ENCODE measurements around the gene KMT5B.

The KMT5B gene

DNA sequence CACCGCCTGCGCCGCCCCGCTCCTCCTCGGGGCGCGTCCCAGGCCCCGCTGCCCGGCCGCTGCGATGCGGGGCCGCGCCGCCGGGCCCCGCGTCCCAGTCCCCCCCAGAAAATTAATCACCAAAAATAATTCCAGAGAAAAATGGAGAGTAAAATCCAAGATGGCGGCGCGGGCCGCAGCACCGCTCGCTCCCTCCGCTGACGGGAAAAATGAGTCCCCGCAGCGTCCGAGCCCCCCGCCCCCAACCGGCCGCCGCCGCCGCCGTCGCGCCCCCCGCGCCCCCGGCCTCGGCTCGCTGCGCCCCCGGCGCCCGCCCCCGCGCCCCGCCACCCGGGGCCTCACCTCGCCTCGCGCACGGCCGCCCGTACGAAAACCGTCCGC lies at the start of gene KMT5B:
Gene KMT5B (minus strand): TSS at position 162 of the 381 bp plus-strand sequence. CDS start 23,220 bp downstream, outside the sequence.
- DNase-seq (ENCODE audit: low read depth), result peak; percentile 81
- TF ChIP-seq, protein P1, sequence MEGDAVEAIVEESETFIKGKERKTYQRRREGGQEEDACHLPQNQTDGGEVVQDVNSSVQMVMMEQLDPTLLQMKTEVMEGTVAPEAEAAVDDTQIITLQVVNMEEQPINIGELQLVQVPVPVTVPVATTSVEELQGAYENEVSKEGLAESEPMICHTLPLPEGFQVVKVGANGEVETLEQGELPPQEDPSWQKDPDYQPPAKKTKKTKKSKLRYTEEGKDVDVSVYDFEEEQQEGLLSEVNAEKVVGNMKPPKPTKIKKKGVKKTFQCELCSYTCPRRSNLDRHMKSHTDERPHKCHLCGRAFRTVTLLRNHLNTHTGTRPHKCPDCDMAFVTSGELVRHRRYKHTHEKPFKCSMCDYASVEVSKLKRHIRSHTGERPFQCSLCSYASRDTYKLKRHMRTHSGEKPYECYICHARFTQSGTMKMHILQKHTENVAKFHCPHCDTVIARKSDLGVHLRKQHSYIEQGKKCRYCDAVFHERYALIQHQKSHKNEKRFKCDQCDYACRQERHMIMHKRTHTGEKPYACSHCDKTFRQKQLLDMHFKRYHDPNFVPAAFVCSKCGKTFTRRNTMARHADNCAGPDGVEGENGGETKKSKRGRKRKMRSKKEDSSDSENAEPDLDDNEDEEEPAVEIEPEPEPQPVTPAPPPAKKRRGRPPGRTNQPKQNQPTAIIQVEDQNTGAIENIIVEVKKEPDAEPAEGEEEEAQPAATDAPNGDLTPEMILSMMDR (IDR thresholded peaks at IDR 0.05; ENCODE audit: insufficient read depth, low read depth, low read length, missing control alignments), result no peak
- H3K4me3 ChIP-seq (ENCODE audit: low read depth, low read length), result peak within 1 kb of the TSS; percentile 93

DNA sequence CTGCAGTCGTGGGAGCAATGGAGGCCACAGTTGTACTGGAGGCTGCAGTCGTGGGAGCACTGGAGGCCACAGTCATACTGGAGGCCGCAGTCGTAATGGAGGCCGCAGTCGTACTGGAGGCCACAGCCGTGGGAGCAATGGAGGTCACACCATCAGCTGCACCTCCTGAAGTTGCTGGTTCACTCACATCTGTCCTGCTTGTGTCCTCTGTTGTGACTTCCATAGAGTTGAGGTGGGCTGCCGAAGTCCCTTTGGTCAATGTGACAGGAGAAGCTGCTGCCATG lies 49.4 kb upstream of the KMT5B start:
- DNase-seq (ENCODE audit: low read depth), result no peak
- no peak overlapping the region for H3K4me3 ChIP-seq (ENCODE audit: low read depth, low read length)
- TF ChIP-seq, protein P1 (IDR thresholded peaks at IDR 0.05; ENCODE audit: insufficient read depth, low read depth, low read length, missing control alignments), result no peak

DNA sequence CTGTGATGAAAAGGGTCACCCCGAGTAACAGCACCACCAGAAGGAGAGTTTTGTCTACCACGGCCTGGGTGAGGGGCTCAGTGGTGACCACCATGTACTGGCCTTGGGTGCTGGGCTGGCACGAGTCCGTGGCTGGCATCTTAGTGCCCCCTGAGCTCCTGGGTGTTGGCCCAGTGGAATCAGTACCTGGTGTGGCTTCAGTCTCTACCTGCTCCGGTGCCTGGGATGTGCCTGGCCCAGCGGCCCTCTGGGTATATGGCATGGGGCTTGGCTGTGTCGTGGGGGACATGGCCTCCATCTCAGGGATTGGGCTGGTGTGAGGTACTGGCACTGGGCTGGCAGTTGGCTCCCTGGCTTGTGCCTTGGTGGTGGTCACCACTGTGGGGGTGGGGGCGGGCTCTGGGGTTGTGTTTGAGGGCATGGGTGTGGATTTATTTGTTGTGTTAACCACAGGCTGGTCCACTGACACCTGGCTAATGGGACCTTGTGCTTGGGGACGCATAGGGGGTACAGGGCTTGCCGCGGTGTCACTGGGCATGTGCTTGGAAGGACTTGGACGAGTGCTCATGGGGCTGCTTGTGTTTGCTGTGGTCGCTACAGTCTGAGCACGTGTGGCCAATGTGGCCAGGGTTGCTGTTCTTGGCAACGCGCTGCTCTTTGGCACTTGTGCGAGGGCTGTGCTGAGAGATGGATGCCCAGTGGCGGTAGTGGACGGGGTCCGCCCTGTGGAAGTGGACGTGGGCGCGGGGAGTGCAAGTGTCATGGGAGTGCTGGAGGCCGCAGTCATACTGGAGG lies 48.9 kb upstream of the KMT5B start:
- H3K4me3 ChIP-seq (ENCODE audit: low read depth, low read length), result no peak overlapping the region
- TF ChIP-seq, protein P1 (IDR thresholded peaks at IDR 0.05; ENCODE audit: insufficient read depth, low read depth, low read length, missing control alignments), result no peak
- no peak for DNase-seq (ENCODE audit: low read depth)

DNA sequence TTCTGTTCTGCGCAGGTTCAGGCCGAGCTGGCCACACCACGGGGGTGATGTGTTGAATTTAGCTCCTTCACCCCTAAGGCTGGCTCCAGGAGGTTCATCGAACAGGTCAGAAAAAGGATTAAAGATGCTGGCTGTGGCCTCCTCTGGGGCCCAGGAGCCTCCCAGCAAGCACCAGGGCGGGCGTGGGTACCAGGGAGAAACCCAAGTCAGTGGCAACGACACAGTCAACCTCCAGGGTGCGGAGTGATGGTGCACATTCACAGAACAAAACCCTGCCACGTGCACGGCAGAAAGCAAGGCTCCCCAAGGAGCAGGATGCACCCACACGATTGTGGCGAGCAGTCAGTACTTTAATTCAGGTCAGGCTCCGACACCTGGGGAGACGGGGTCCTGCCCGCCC lies 47.9 kb upstream of the KMT5B start:
- TF ChIP-seq, protein P1 (IDR thresholded peaks at IDR 0.05; ENCODE audit: insufficient read depth, low read depth, low read length, missing control alignments), result no peak
- no peak overlapping the region for H3K4me3 ChIP-seq (ENCODE audit: low read depth, low read length)
- no peak for DNase-seq (ENCODE audit: low read depth)

DNA sequence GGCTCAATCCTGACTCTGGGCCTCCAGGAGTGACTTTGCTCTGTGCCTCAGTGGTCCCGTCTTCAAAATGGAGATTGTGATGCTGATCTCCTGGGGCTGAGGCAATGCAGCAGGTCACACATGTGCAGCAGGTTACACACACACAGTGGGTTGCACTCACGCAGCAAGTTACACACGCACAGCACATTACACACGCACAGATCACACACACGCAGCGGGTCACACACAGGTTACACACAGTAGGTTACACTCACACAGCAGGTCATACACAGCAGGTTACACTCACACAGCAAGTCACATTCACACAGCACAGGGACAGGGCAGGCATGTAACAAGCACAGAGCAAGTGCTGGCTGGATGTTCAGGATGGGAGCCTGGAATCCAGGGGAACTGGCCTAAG lies 47.4 kb upstream of the KMT5B start:
- no peak overlapping the region for H3K4me3 ChIP-seq (ENCODE audit: low read depth, low read length)
- no peak for DNase-seq (ENCODE audit: low read depth)
- TF ChIP-seq, protein P1 (IDR thresholded peaks at IDR 0.05; ENCODE audit: insufficient read depth, low read depth, low read length, missing control alignments), result no peak

DNA sequence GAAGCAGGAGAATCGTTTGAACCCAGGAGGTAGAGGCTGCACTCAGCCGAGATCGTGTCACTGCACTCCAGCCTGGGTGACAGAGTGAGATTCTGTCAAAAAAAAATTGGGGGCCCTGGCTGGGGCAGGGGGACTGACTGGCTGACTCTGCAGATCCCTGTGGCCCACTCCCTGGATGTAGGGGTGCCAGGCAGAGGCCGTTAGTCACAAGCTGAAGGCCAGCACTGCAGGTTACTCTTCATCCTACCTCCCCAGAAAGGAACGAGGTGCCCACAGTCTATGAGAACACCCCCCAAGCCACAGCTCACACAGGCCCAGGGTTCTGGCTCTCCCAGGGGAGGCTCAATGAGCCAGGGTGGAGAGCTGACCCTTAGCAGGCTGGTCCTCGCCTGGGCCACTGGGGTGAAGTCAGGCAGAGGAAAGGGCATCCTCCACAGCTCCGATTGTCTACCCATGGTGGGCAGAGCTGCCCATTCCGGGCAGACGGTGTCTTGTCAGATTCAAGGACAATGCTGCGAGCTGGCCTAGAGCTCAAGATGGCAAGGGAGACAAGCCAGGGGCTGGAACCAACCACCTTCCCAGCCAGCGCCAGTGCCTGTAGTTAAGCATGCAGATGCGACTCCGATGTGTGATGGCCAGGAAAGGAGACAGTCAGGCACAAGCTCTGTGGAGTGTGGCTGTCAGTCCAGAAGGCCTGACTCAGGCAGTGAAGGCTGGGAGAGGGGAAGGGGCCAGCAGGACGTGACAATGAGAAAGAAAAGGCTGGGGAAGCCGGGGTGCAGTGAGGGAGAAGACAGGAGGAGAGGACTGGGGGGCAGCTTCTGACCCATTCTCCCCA lies 46.2 kb upstream of the KMT5B start:
- no peak overlapping the region for H3K4me3 ChIP-seq (ENCODE audit: low read depth, low read length)
- DNase-seq (ENCODE audit: low read depth), result no peak
- TF ChIP-seq, protein P1 (IDR thresholded peaks at IDR 0.05; ENCODE audit: insufficient read depth, low read depth, low read length, missing control alignments), result no peak

Data from GM12865 (cell line).